Measurements from ENCODE around the gene ELAVL2. TPM values are rescaled to one million over a fixed set of nuclear protein-coding genes. Genes with fewer than 3 reads are reported as not detected.

Gene ELAVL2
- total and polyA plus RNA-seq, 2 of the 4 experiments (the other 2 are of a cell fraction), result 0.36 TPM; not detected in 1

DNA sequence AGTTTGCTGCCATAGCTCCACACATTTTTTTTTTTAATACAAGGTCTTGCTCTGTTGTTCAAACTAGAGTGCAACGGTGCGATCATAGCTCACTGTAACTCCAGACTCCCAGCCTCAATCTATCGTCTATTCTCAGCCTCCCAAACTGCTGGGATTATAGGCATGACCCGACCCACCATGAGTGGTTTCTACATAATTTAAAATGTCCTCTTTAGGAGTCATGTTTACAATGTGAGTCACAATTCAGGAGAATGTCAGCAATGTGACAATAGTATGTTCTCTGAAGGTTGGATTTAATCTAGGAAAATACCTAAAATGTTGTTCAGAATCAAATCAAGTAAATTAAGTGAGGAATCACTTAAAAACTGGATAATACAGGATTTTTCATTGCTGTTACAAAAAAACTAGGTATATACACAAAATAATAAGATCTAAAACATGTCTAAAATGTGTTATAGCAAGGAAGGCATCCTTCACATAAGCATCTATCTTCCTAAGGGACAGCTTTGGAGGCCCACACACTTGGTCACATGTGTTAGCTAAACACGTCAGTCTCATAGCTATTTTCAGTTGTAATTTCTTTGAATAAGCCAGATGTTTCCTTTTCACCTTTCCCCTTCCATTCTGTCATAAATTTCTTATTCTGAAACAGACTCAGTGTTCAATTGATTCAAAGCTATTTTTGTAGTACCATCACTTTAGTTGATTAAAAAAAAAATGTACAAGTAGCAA is 30.0 kb upstream of the ELAVL2 start:
- Histone ChIP-seq H3K14ac (replicated peaks; ENCODE audit: low read depth, low read length) (no peak overlapping the region), H3K9ac (ENCODE audit: low read depth, low read length) (no peak overlapping the region), H2BK20ac (ENCODE audit: low read depth, low read length) (no peak overlapping the region), H4K20me1 (ENCODE audit: insufficient read depth, low read length) (no peaks in the 10 kb centered on the region), H4K8ac (ENCODE audit: low read depth in 2 of 2, low read length in 2 of 2) (no peak overlapping the region), H3K56ac (ENCODE audit: extremely low read depth, insufficient read depth, low read length) (no peak overlapping the region), H3K27me3 (ENCODE audit: control insufficient read depth, insufficient read depth, low read length) (no peaks in the 10 kb centered on the region), H2AK5ac (ENCODE audit: low read depth, low read length) (no peak overlapping the region), H3K4me1 (ENCODE audit: control insufficient read depth, insufficient read depth, low read length) (no peaks in the 10 kb centered on the region), H2BK120ac (ENCODE audit: low read depth, low read length) (no peak overlapping the region), H3K79me1 (ENCODE audit: low read depth in 1 of 2, low read length in 2 of 2) (no peaks in the 10 kb centered on the region), H3K23ac (ENCODE audit: low read depth, low read length) (no peak overlapping the region), H3K4ac (ENCODE audit: low read depth, low read length) (no peak overlapping the region), H3K18ac (ENCODE audit: low read depth, low read length) (no peak overlapping the region), H3K27ac (ENCODE audit: insufficient read depth, low read length) (no peak overlapping the region), H4K91ac (ENCODE audit: insufficient read depth, low read depth, low read length) (no peak overlapping the region), H3K4me3 (ENCODE audit: insufficient read depth, low read depth, low read length) (no peak overlapping the region), H2AFZ (replicated peaks; ENCODE audit: low read length, poor library complexity) (no peak overlapping the region), H3K9me1 (ENCODE audit: insufficient read depth, low read length) (no peaks in the 10 kb centered on the region), H3K36me3 (ENCODE audit: control insufficient read depth, insufficient read depth, low read length) (no peaks in the 10 kb centered on the region), H3K4me2 (ENCODE audit: low read depth, low read length) (no peak overlapping the region), H2BK5ac (ENCODE audit: low read depth, low read length, poor library complexity, severe bottlenecking) (no peak overlapping the region), H4K5ac (ENCODE audit: low read depth, low read length) (no peak overlapping the region), H2AK9ac (replicated peaks; ENCODE audit: low read depth, low read length, poor library complexity) (no peak overlapping the region), H3K9me3 (ENCODE audit: control insufficient read depth, insufficient read depth, low read length) (0 out of 2 replicates have a peak, but pooled peaks cover 2% of the 10 kb centered on the region), H2BK15ac (ENCODE audit: low read depth, low read length) (no peak overlapping the region)
- TF ChIP-seq RFX5 (IDR thresholded peaks at IDR 0.05; ENCODE audit: low read depth, low read length) (no peak), FOS (IDR thresholded peaks at IDR 0.05; ENCODE audit: low read depth, low read length) (no peak), MXI1 (IDR thresholded peaks at IDR 0.05; ENCODE audit: borderline replicate concordance, low read depth, low read length) (no peak), SMC3 (IDR thresholded peaks at IDR 0.05; ENCODE audit: low read depth, low read length) (no peak), CEBPB (IDR thresholded peaks at IDR 0.05; ENCODE audit: low read depth, low read length) (no peak), NFE2L2 (IDR thresholded peaks at IDR 0.05; ENCODE audit: low read depth, low read length) (no peak)
- TF ChIP-seq, protein P1, sequence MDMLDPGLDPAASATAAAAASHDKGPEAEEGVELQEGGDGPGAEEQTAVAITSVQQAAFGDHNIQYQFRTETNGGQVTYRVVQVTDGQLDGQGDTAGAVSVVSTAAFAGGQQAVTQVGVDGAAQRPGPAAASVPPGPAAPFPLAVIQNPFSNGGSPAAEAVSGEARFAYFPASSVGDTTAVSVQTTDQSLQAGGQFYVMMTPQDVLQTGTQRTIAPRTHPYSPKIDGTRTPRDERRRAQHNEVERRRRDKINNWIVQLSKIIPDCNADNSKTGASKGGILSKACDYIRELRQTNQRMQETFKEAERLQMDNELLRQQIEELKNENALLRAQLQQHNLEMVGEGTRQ (IDR thresholded peaks at IDR 0.05; ENCODE audit: low read depth, low read length), result no peak
- intact Hi-C loops (cut with micrococcal nuclease), result no loop called here
- dilution Hi-C loops (cut with HindIII; ENCODE audit: low sequenced_read_pairs, unreplicated experiment), result no loop called here
- ChIA-PET CTCF (no interaction called here), POLR2A (ENCODE audit: unreplicated experiment) (no interaction called here)
- WGBS, 2 experiments (ENCODE audit: extremely low coverage in 2 of 2, insufficient read length in 1 of 2), result 0% methylated on average over 1 of the region's 5 CpGs; no CpG with 5 or more reads in 1 of the 2 experiments
- ATAC-seq (ENCODE audit: low read depth) (no peak), DNase-seq (no peak)
- BruUV-seq (replicated peaks), result no TSS peak
- in situ Hi-C loops (cut with MboI; ENCODE audit: low sequenced_read_pairs), result no loop called here
